PC-3 (cell line): ENCODE results near the gene DLGAP1. TPM values are rescaled to one million over a fixed set of nuclear protein-coding genes. Genes with fewer than 3 reads are reported as not detected.
A peak's percentile ranks its signal among the peaks of the same experiment; 100 is the strongest.

Source experiments
- ATAC-seq: fragments of 200-7000 bp; cut with Tn5 transposase; 2 replicates; pipeline ENCODE4 v1.9.1; 2020; ENCODE audit warnings: mild to moderate bottlenecking, moderate library complexity
- BruUV-seq: library from RNA; stranded (reverse); fragments of 400-500 nt; replicated peaks from 2 replicates; lab custom pipeline; 2021; lab: Mats Ljungman, UMichigan
- CTCF ChIA-PET: fragments of 300-600 bp; sonication (Branson Sonifier 250); formaldehyde crosslinking; loops from one replicate; lab custom pipeline; 2022; ENCODE audit warnings: antibody characterized with exemption; lab: Charles Lee
- POLR2A ChIA-PET: fragments of 300-600 bp; sonication (Branson Sonifier 250); formaldehyde crosslinking; loops from one replicate; lab custom pipeline; 2022; ENCODE audit warnings: antibody characterized with exemption; ENCODE audit not compliant: unreplicated experiment; lab: Charles Lee
- DNase-seq: peaks from one replicate; pipeline ENCODE4 v3.0.0-alpha.2; 2015
- H2AFZ ChIP-seq: fragments of 300-600 bp; sonication (generic); 2 replicates; pipeline ENCODE4 v1.6.0; 2016; ENCODE audit warnings: antibody characterized with exemption, low read length
- H3F3A ChIP-seq: fragments of 300-600 bp; sonication (generic); one replicate; pipeline ENCODE4 v1.6.0; 2017; ENCODE audit warnings: antibody characterized with exemption, low read length, control low read depth, mild to moderate bottlenecking; ENCODE audit not compliant: unreplicated experiment
- H3K27ac ChIP-seq: fragments of 300-600 bp; sonication (generic); 2 replicates; pipeline ENCODE4 v1.5.1; 2016; ENCODE audit warnings: mild to moderate bottlenecking, low read length
- H3K27me3 ChIP-seq: fragments of 300-600 bp; sonication (generic); 2 replicates; pipeline ENCODE4 v1.6.1; 2016; ENCODE audit warnings: low read length, mixed read lengths
- H3K36me3 ChIP-seq: fragments of 300-600 bp; sonication (generic); 2 replicates; pipeline ENCODE4 v1.6.1; 2016; ENCODE audit warnings: low read depth, mixed run types, low read length, mixed read lengths
- H3K4me1 ChIP-seq: fragments of 300-600 bp; sonication (generic); 2 replicates; pipeline ENCODE4 v1.5.1; 2016; ENCODE audit warnings: low read length; ENCODE audit not compliant: insufficient read depth
- H3K4me2 ChIP-seq: fragments of 300-600 bp; sonication (generic); 2 replicates; pipeline ENCODE4 v1.6.0; 2016; ENCODE audit warnings: low read length
- H3K4me3 ChIP-seq: fragments of 300-600 bp; sonication (generic); 2 replicates; pipeline ENCODE4 v1.5.1; 2016; ENCODE audit warnings: mild to moderate bottlenecking, low read length, mixed read lengths
- H3K79me2 ChIP-seq: fragments of 300-600 bp; sonication (generic); 2 replicates; pipeline ENCODE4 v1.6.1; 2017; ENCODE audit warnings: low read length, mixed read lengths
- H3K9ac ChIP-seq: fragments of 300-600 bp; sonication (generic); 2 replicates; pipeline ENCODE4 v1.6.0; 2016; ENCODE audit warnings: mild to moderate bottlenecking, low read length
- H3K9me2 ChIP-seq: fragments of 300-600 bp; sonication (generic); replicated peaks from 2 replicates; pipeline ENCODE4 v1.6.1; 2016; ENCODE audit warnings: mixed run types, low read length, mixed read lengths
- H3K9me3 ChIP-seq: fragments of 300-600 bp; sonication (generic); 2 replicates; pipeline ENCODE4 v1.6.1; 2016; ENCODE audit warnings: low read length, mixed read lengths
- H4K20me1 ChIP-seq: fragments of 300-600 bp; sonication (generic); 2 replicates; pipeline ENCODE4 v1.6.1; 2016; ENCODE audit warnings: low read length, mixed read lengths
- CTCF ChIP-seq: fragments of 300-600 bp; sonication (generic); conservative IDR thresholded peaks from 2 replicates; pipeline ENCODE4 v1.5.1; 2017; ENCODE audit warnings: antibody characterized with exemption, low read depth, mild to moderate bottlenecking, low read length
- EZH2 ChIP-seq: fragments of 300-600 bp; sonication (generic); IDR thresholded peaks from one replicate; pipeline ENCODE4 v1.6.1; 2017; ENCODE audit warnings: antibody characterized with exemption, mild to moderate bottlenecking, low read length; ENCODE audit not compliant: unreplicated experiment
- EZH2phosphoT487 ChIP-seq: fragments of 300-600 bp; sonication (generic); IDR thresholded peaks from 2 replicates; pipeline ENCODE4 v1.6.1; 2018; ENCODE audit warnings: mild to moderate bottlenecking, antibody characterized with exemption, low read length, borderline replicate concordance
- intact Hi-C: fragments of 100-400 bp; cut with micrococcal nuclease; formaldehyde crosslinking; loops from 2 replicates; pipeline ENCODE4 v1.9.0; 2023
- total RNA-seq: library from RNA; depleted of rRNA; stranded (reverse); fragments of >200 nt; gene quantifications from 2 replicates; pipeline ENCODE4 v1.2.3, GENCODE V29; 2014

The DLGAP1 gene
- total RNA-seq, 1 experiment from 2014 or later: not detected

GRCh38 chr18:4020026-4020425 is 435.1 kb downstream of the DLGAP1 start:
- H3K79me2 ChIP-seq: no peaks in the 10 kb centered on the region
- H3K4me2 ChIP-seq: no peak overlapping the region
- POLR2A ChIA-PET: no interaction called here
- intact Hi-C loops: no loop called here
- no peaks in the 10 kb centered on the region for H3K4me1 ChIP-seq
- no peak for TF ChIP-seq EZH2phosphoT487
- TF ChIP-seq EZH2: no peak
- no peak for TF ChIP-seq CTCF
- H3K9me2 ChIP-seq: no peaks in the 10 kb centered on the region
- no peak overlapping the region for H3K9ac ChIP-seq
- no peak for DNase-seq
- H3K4me3 ChIP-seq: no peak overlapping the region
- H3K27ac ChIP-seq: no peak overlapping the region
- no peaks in the 10 kb centered on the region for H4K20me1 ChIP-seq
- H3K36me3 ChIP-seq: no peaks in the 10 kb centered on the region
- no peak overlapping the region for H2AFZ ChIP-seq
- CTCF ChIA-PET: no interaction called here
- no peak for ATAC-seq
- H3F3A ChIP-seq: no peaks in the 10 kb centered on the region
- no TSS peak for BruUV-seq
- H3K9me3 ChIP-seq: no peaks in the 10 kb centered on the region
- no peaks in the 10 kb centered on the region for H3K27me3 ChIP-seq

GRCh38 chr18:4017480-4017879 is 437.6 kb downstream of the DLGAP1 start:
- ATAC-seq: 0 out of 2 replicates have a peak, but pooled peaks have one; percentile 38
- ChIA-PET CTCF (no interaction called here), POLR2A (no interaction called here)
- TF ChIP-seq CTCF (peak; percentile 43; the same call in 1 of the 2 replicates), EZH2 (no peak)
- H3K79me2 ChIP-seq: no peaks in the 10 kb centered on the region
- intact Hi-C loops: no loop called here
- H3K27me3 ChIP-seq: no peaks in the 10 kb centered on the region
- no peak overlapping the region for H3K4me3 ChIP-seq
- no peak overlapping the region for H3K27ac ChIP-seq
- no peaks in the 10 kb centered on the region for H3K9me2 ChIP-seq
- no peaks in the 10 kb centered on the region for H3F3A ChIP-seq
- H3K9ac ChIP-seq: no peak overlapping the region
- DNase-seq: peak; percentile 14
- H3K36me3 ChIP-seq: no peaks in the 10 kb centered on the region
- H3K4me1 ChIP-seq: no peaks in the 10 kb centered on the region
- no TSS peak for BruUV-seq
- H3K4me2 ChIP-seq: no peak overlapping the region
- H3K9me3 ChIP-seq: no peaks in the 10 kb centered on the region
- H4K20me1 ChIP-seq: no peaks in the 10 kb centered on the region
- no peak overlapping the region for H2AFZ ChIP-seq

- Histone ChIP-seq H3K79me2 (no peaks in the 10 kb centered on the region), H3K9ac (no peak overlapping the region), H2AFZ (no peak overlapping the region), H3K27me3 (no peaks in the 10 kb centered on the region), H3K4me1 (no peaks in the 10 kb centered on the region), H3F3A (no peaks in the 10 kb centered on the region), H3K9me2 (no peaks in the 10 kb centered on the region), H3K4me3 (no peak overlapping the region), H4K20me1 (no peaks in the 10 kb centered on the region), H3K27ac (no peak overlapping the region), H3K36me3 (no peaks in the 10 kb centered on the region), H3K9me3 (no peaks in the 10 kb centered on the region), H3K4me2 (no peak overlapping the region)
- intact Hi-C loops: no loop called here
- no TSS peak for BruUV-seq
- ATAC-seq (no peak), DNase-seq (no peak)
- CTCF ChIA-PET: no interaction called here
- POLR2A ChIA-PET: no interaction called here
- TF ChIP-seq CTCF (no peak), EZH2 (no peak), EZH2phosphoT487 (no peak)
Observed at GRCh38 chr18:4016391-4017049, 438.6 kb downstream of the DLGAP1 start.
